GM23338 (cell line): ENCODE results near the gene NCAPD3. TPM values are rescaled to one million over a fixed set of nuclear protein-coding genes. Genes with fewer than 3 reads are reported as not detected.

ENCODE experiments used
- ATAC-seq: fragments of 200-7000 bp; cut with Tn5 transposase; 3 replicates; pipeline ENCODE4 v1.9.1; 2020
- DNase-seq: peaks from one replicate; pipeline ENCODE4 v3.0.0-alpha.2; 2015; ENCODE audit warnings: low spot score
- H2AFZ ChIP-seq: fragments of 200-600 bp; sonication (generic); 2 replicates; pipeline ENCODE4 v1.8.0; 2016; ENCODE audit warnings: antibody characterized with exemption, mild to moderate bottlenecking, moderate library complexity
- H3F3A ChIP-seq: fragments of 200-600 bp; sonication (generic); replicated peaks from 2 replicates; pipeline ENCODE4 v1.8.0; 2017; ENCODE audit warnings: antibody characterized with exemption, mixed run types, low read depth
- H3K27ac ChIP-seq: fragments of 200-600 bp; sonication (generic); 2 replicates; pipeline ENCODE4 v1.6.1; 2016; ENCODE audit warnings: low read depth
- H3K27me3 ChIP-seq: fragments of 200-600 bp; sonication (generic); 2 replicates; pipeline ENCODE4 v1.8.0; 2016; ENCODE audit warnings: mild to moderate bottlenecking, mixed run types, moderate library complexity; ENCODE audit not compliant: insufficient read depth
- H3K36me3 ChIP-seq: fragments of 200-600 bp; sonication (generic); 2 replicates; pipeline ENCODE4 v1.8.0; 2016; ENCODE audit warnings: mild to moderate bottlenecking; ENCODE audit not compliant: insufficient read depth
- H3K4me1 ChIP-seq: fragments of 200-600 bp; sonication (generic); 2 replicates; pipeline ENCODE4 v1.8.0; 2016; ENCODE audit warnings: mild to moderate bottlenecking, moderate library complexity; ENCODE audit not compliant: insufficient read depth
- H3K4me2 ChIP-seq: fragments of 200-600 bp; sonication (generic); 2 replicates; pipeline ENCODE4 v1.7.1; 2017; ENCODE audit warnings: mixed run types
- H3K4me3 ChIP-seq: fragments of 200-600 bp; sonication (generic); 2 replicates; pipeline ENCODE4 v1.6.1; 2016; ENCODE audit warnings: mixed run types
- H3K79me2 ChIP-seq: fragments of 200-600 bp; sonication (generic); replicated peaks from 2 replicates; pipeline ENCODE4 v1.8.0; 2017; ENCODE audit warnings: mild to moderate bottlenecking; ENCODE audit not compliant: insufficient read depth
- H3K9me2 ChIP-seq: fragments of 200-600 bp; sonication (generic); 2 replicates; pipeline ENCODE4 v1.8.0; 2017; ENCODE audit not compliant: insufficient read depth
- H4K20me1 ChIP-seq: fragments of 200-600 bp; sonication (generic); replicated peaks from 2 replicates; pipeline ENCODE4 v1.8.0; 2017; ENCODE audit warnings: mild to moderate bottlenecking; ENCODE audit not compliant: insufficient read depth
- H3K27ac Mint-ChIP-seq: 2 replicates; pipeline ENCODE4 v1.8.0; 2020; ENCODE audit warnings: inconsistent platforms, mild to moderate bottlenecking, moderate library complexity, mixed read lengths
- H3K27me3 Mint-ChIP-seq: 3 replicates; pipeline ENCODE4 v1.8.0; 2022; ENCODE audit warnings: low read depth, mild to moderate bottlenecking, moderate library complexity, mixed read lengths, inconsistent platforms; ENCODE audit not compliant: insufficient read depth, poor library complexity
- H3K36me3 Mint-ChIP-seq: 3 replicates; pipeline ENCODE4 v1.8.0; 2021; ENCODE audit warnings: low read depth, mild to moderate bottlenecking, inconsistent platforms, moderate library complexity, mixed read lengths
- H3K4me1 Mint-ChIP-seq: 3 replicates; pipeline ENCODE4 v1.8.0; 2020; ENCODE audit warnings: mild to moderate bottlenecking, inconsistent platforms, mixed read lengths
- H3K4me3 Mint-ChIP-seq: 3 replicates; pipeline ENCODE4 v1.8.0; 2021; ENCODE audit warnings: moderate library complexity, mild to moderate bottlenecking, inconsistent platforms, mixed read lengths
- H3K9me3 Mint-ChIP-seq: 3 replicates; pipeline ENCODE4 v1.8.0; 2020; ENCODE audit warnings: moderate library complexity, mild to moderate bottlenecking, inconsistent platforms, mixed read lengths
- CREB1 ChIP-seq: fragments of 250-450 bp; sonication (Bioruptor Pico); IDR thresholded peaks from 2 replicates; pipeline ENCODE4 v1.5.0; 2020; ENCODE audit warnings: low read depth, mild to moderate bottlenecking, moderate library complexity
- CTCF ChIP-seq, 2 experiments: fragments of 200-600 bp in 1 of 2; sonication (generic) in 1 of 2; conservative IDR thresholded peaks; 2 replicates each; pipeline versions ENCODE4 v1.5.1 to v1.6.1; 2016 to 2017; ENCODE audit warnings: antibody characterized with exemption in 2 of 2, low read depth in 2 of 2, mild to moderate bottlenecking in 2 of 2, moderate library complexity in 1 of 2
- ETS1 ChIP-seq: IDR thresholded peaks from 2 replicates; pipeline ENCODE4 v1.6.1; 2016; ENCODE audit warnings: antibody characterized with exemption
- EZH2 ChIP-seq: fragments of 200-600 bp; sonication (generic); IDR thresholded peaks from one replicate; pipeline ENCODE4 v1.8.0; 2017; ENCODE audit warnings: antibody characterized with exemption, mild to moderate bottlenecking, low read depth; ENCODE audit not compliant: unreplicated experiment
- EZH2phosphoT487 ChIP-seq: fragments of 200-600 bp; sonication (generic); IDR thresholded peaks from one replicate; pipeline ENCODE4 v1.8.1; 2018; ENCODE audit warnings: antibody characterized with exemption; ENCODE audit not compliant: unreplicated experiment
- JUNB ChIP-seq: IDR thresholded peaks from one replicate; pipeline ENCODE4 v1.6.1; 2016; ENCODE audit warnings: antibody characterized with exemption; ENCODE audit not compliant: unreplicated experiment
- NANOG ChIP-seq: IDR thresholded peaks from 2 replicates; pipeline ENCODE4 v1.6.1; 2016; ENCODE audit warnings: antibody characterized with exemption, borderline replicate concordance
- POLR2AphosphoS5 ChIP-seq: IDR thresholded peaks from 2 replicates; pipeline ENCODE4 v1.6.1; 2016; ENCODE audit warnings: antibody characterized with exemption, low read depth
- REST ChIP-seq: IDR thresholded peaks from one replicate; pipeline ENCODE4 v1.6.1; 2018; ENCODE audit warnings: antibody characterized with exemption; ENCODE audit not compliant: unreplicated experiment
- STAT1 ChIP-seq: IDR thresholded peaks from one replicate; pipeline ENCODE4 v1.6.1; 2016; ENCODE audit warnings: antibody characterized with exemption; ENCODE audit not compliant: unreplicated experiment
- ZNF114 ChIP-seq: fragments of 250-450 bp; sonication (Bioruptor Pico); IDR thresholded peaks from 2 replicates; pipeline ENCODE4 v1.5.0; 2020; ENCODE audit warnings: mild to moderate bottlenecking, moderate library complexity
- ZNF331 ChIP-seq: fragments of 250-450 bp; sonication (Bioruptor Pico); IDR thresholded peaks from 2 replicates; pipeline ENCODE4 v1.5.0; 2020; ENCODE audit warnings: low read depth, mild to moderate bottlenecking, moderate library complexity
- ZNF462 ChIP-seq: fragments of 250-450 bp; sonication (Bioruptor Pico); IDR thresholded peaks from 2 replicates; pipeline ENCODE4 v1.5.0; 2020; ENCODE audit warnings: mild to moderate bottlenecking, moderate library complexity
- polyA plus RNA-seq: library from polyadenylated mRNA; unstranded; fragments of >200 nt; fragmentation: Nextera tagmentation; extraction: Ambion mirVana; gene quantifications from 2 replicates; pipeline ENCODE4 v1.2.1, GENCODE V29; 2016
- total RNA-seq: library from RNA; depleted of rRNA; stranded (reverse); fragments of >200 nt; shearing (Covaris generic); gene quantifications from 2 replicates; pipeline ENCODE4 v1.2.3, GENCODE V29; 2014

Gene NCAPD3
- total and polyA plus RNA-seq, 2 experiments from 2014 or later = 37.1 to 49.8 TPM

- DNase-seq (no peak), ATAC-seq (no peak)
- Mint-ChIP-seq H3K9me3 (peaks cover 5% of the 10 kb centered on the region; the same call in 2 of the 3 replicates), H3K27ac (no peak overlapping the region), H3K36me3 (peaks cover 88% of the 10 kb centered on the region), H3K4me3 (no peak overlapping the region), H3K27me3 (peaks cover 19% of the 10 kb centered on the region), H3K4me1 (no peaks in the 10 kb centered on the region)
- Histone ChIP-seq H4K20me1 (peaks cover 5% of the 10 kb centered on the region), H3K4me3 (no peak overlapping the region), H3F3A (no peaks in the 10 kb centered on the region), H3K9me2 (no peaks in the 10 kb centered on the region), H3K4me2 (no peak overlapping the region), H3K36me3 (peaks cover 42% of the 10 kb centered on the region), H2AFZ (no peak overlapping the region), H3K27me3 (no peaks in the 10 kb centered on the region), H3K79me2 (no peaks in the 10 kb centered on the region), H3K4me1 (no peaks in the 10 kb centered on the region), H3K27ac (no peak overlapping the region)
- no peak for TF ChIP-seq EZH2
- no peak for TF ChIP-seq POLR2AphosphoS5
- TF ChIP-seq CREB1 (CRISPR knock-in tag) = no peak
- no peak for TF ChIP-seq REST
- TF ChIP-seq NANOG = no peak
- TF ChIP-seq JUNB = no peak
- TF ChIP-seq ETS1 = no peak
- TF ChIP-seq ZNF331 = no peak
- TF ChIP-seq EZH2phosphoT487 = no peak
- TF ChIP-seq STAT1 = no peak
- no peak for TF ChIP-seq CTCF (conservative IDR thresholded peaks at IDR 0.05; ENCODE audit: low read depth in 2 of 2)
- TF ChIP-seq ZNF462 = no peak
- no peak for TF ChIP-seq ZNF114
Observed at GRCh38 chr11:134155456-134155855, 68.3 kb downstream of the NCAPD3 start.
